HL-60 (cell line): ENCODE measurements around the gene ADH6.

ENCODE experiments used
- GABPA ChIP-seq: IDR thresholded peaks from 2 replicates; pipeline ENCODE4 v1.6.1; 2012; ENCODE audit warnings: low read depth
- POLR2AphosphoS5 ChIP-seq: IDR thresholded peaks from 2 replicates; pipeline ENCODE4 v1.6.1; 2012; ENCODE audit warnings: low read depth
- SPI1 ChIP-seq: IDR thresholded peaks from 2 replicates; pipeline ENCODE4 v1.6.1; 2012; ENCODE audit warnings: low read depth, mild to moderate bottlenecking, borderline replicate concordance
- TF ChIP-seq, protein P1 (sequence below): IDR thresholded peaks from one replicate; pipeline ENCODE4 v1.5.1; 2011; ENCODE audit warnings: low read length, control low read depth, inconsistent platforms; ENCODE audit not compliant: insufficient read depth
- TF ChIP-seq, protein P2 (sequence below): IDR thresholded peaks from 2 replicates; pipeline ENCODE4 v1.6.1; 2012; ENCODE audit warnings: low read depth; ENCODE audit not compliant: insufficient replicate concordance

DNA sequence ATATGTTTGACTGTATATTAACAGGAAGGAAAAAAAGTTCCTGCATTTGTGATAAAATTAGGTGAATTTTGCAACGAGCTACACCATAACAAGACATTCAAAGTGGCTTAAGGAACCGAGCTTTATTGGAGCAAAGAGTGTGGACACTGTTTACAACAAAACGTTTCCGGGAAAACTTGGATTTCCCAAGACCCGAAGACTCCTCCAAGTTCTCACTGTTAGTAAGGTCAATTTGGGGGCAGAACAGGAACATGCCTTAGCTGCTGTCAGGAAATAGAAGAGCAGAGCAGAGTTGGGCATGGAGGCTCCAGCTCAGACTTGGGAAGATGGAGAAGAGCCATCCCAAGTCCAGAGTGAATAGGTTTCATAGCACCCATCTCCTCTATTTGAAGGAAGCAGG, 16.5 kb downstream of the ADH6 start:
- TF ChIP-seq, protein P1, sequence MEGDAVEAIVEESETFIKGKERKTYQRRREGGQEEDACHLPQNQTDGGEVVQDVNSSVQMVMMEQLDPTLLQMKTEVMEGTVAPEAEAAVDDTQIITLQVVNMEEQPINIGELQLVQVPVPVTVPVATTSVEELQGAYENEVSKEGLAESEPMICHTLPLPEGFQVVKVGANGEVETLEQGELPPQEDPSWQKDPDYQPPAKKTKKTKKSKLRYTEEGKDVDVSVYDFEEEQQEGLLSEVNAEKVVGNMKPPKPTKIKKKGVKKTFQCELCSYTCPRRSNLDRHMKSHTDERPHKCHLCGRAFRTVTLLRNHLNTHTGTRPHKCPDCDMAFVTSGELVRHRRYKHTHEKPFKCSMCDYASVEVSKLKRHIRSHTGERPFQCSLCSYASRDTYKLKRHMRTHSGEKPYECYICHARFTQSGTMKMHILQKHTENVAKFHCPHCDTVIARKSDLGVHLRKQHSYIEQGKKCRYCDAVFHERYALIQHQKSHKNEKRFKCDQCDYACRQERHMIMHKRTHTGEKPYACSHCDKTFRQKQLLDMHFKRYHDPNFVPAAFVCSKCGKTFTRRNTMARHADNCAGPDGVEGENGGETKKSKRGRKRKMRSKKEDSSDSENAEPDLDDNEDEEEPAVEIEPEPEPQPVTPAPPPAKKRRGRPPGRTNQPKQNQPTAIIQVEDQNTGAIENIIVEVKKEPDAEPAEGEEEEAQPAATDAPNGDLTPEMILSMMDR: no peak
- TF ChIP-seq POLR2AphosphoS5: no peak
- TF ChIP-seq, protein P2, sequence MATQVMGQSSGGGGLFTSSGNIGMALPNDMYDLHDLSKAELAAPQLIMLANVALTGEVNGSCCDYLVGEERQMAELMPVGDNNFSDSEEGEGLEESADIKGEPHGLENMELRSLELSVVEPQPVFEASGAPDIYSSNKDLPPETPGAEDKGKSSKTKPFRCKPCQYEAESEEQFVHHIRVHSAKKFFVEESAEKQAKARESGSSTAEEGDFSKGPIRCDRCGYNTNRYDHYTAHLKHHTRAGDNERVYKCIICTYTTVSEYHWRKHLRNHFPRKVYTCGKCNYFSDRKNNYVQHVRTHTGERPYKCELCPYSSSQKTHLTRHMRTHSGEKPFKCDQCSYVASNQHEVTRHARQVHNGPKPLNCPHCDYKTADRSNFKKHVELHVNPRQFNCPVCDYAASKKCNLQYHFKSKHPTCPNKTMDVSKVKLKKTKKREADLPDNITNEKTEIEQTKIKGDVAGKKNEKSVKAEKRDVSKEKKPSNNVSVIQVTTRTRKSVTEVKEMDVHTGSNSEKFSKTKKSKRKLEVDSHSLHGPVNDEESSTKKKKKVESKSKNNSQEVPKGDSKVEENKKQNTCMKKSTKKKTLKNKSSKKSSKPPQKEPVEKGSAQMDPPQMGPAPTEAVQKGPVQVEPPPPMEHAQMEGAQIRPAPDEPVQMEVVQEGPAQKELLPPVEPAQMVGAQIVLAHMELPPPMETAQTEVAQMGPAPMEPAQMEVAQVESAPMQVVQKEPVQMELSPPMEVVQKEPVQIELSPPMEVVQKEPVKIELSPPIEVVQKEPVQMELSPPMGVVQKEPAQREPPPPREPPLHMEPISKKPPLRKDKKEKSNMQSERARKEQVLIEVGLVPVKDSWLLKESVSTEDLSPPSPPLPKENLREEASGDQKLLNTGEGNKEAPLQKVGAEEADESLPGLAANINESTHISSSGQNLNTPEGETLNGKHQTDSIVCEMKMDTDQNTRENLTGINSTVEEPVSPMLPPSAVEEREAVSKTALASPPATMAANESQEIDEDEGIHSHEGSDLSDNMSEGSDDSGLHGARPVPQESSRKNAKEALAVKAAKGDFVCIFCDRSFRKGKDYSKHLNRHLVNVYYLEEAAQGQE: no peak
- no peak for TF ChIP-seq SPI1
- TF ChIP-seq GABPA: no peak
